ENCODE measurements around the gene CATSPERB.
"Not testable (repeated sequence)": the region's sequence is repeated elsewhere in the genome, so short reads cannot be mapped to it uniquely, and the experiment has no call there.

The CATSPERB gene

DNA sequence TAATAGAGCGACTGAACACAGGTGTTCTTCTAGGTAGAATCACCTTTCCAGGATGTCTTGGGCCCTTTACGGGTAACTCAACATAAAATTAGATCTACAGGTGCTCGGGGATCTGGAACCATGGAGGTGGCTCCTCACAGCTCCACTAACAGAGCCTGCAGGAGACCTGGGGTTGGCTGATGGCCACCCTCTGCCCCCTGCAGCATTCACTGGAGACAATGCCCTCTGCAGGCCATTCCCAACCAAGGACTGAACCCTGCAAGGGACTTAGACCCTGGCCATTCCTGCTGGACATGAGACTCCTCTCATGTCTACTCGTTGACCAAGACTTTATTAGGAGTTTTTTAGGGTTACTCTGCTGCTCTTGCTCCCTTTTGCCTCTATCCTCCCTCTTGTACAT is 163.3 kb downstream of the CATSPERB start:
- Histone ChIP-seq H3K27ac (ENCODE audit: low read depth, low read length) (no peak overlapping the region), H3K9ac (ENCODE audit: low read length) (no peak overlapping the region), H3K18ac (ENCODE audit: low read length) (no peak overlapping the region), H3K79me1 (ENCODE audit: low read length) (no peaks in the 10 kb centered on the region), H3K27me3 (ENCODE audit: insufficient read depth, low read length, poor library complexity) (peaks cover 5% of the 10 kb centered on the region), H3K23ac (ENCODE audit: low read length) (no peak overlapping the region), H4K8ac (ENCODE audit: low read depth, low read length) (no peak overlapping the region), H2AK5ac (ENCODE audit: low read length) (no peak overlapping the region), H4K5ac (ENCODE audit: low read length) (no peak overlapping the region), H3K4ac (ENCODE audit: low read depth, low read length) (no peak overlapping the region), H3K4me3 (ENCODE audit: low read length) (no peak overlapping the region), H3K79me2 (ENCODE audit: control insufficient read depth, insufficient read depth, low read length) (no peaks in the 10 kb centered on the region), H3K4me2 (ENCODE audit: low read length) (no peak overlapping the region), H2BK120ac (ENCODE audit: low read depth, low read length) (no peak overlapping the region), H3K56ac (ENCODE audit: low read length) (no peak overlapping the region), H3K36me3 (ENCODE audit: control insufficient read depth, insufficient read depth, low read length) (no peaks in the 10 kb centered on the region), H2BK5ac (ENCODE audit: low read length) (no peak overlapping the region), H2BK15ac (replicated peaks; ENCODE audit: low read depth) (no peak overlapping the region), H3K4me1 (ENCODE audit: control insufficient read depth, low read depth, low read length) (no peaks in the 10 kb centered on the region)
- no peak for DNase-seq
- WGBS (ENCODE audit: extremely low coverage, insufficient coverage, low lambda C conversion rate) = no CpG with 5 or more reads among the region's 4 CpGs

- not testable (repeated sequence) for H3K27me3 ChIP-seq (ENCODE audit: insufficient read depth, low read length, poor library complexity); H2BK120ac ChIP-seq (ENCODE audit: low read depth, low read length); H2BK15ac ChIP-seq (replicated peaks; ENCODE audit: low read depth); H2AK5ac ChIP-seq (ENCODE audit: low read length); H3K27ac ChIP-seq (ENCODE audit: low read depth, low read length); H2BK5ac ChIP-seq (ENCODE audit: low read length); H3K23ac ChIP-seq (ENCODE audit: low read length); H3K4me2 ChIP-seq (ENCODE audit: low read length); H3K4me3 ChIP-seq (ENCODE audit: low read length); H3K18ac ChIP-seq (ENCODE audit: low read length); H4K8ac ChIP-seq (ENCODE audit: low read depth, low read length); H3K4me1 ChIP-seq (ENCODE audit: control insufficient read depth, low read depth, low read length); H3K79me2 ChIP-seq (ENCODE audit: control insufficient read depth, insufficient read depth, low read length); H3K79me1 ChIP-seq (ENCODE audit: low read length); H3K56ac ChIP-seq (ENCODE audit: low read length); H3K36me3 ChIP-seq (ENCODE audit: control insufficient read depth, insufficient read depth, low read length); DNase-seq; H4K5ac ChIP-seq (ENCODE audit: low read length); H3K4ac ChIP-seq (ENCODE audit: low read depth, low read length); H3K9ac ChIP-seq (ENCODE audit: low read length)
- WGBS (ENCODE audit: extremely low coverage, insufficient coverage, low lambda C conversion rate) = no CpG with 5 or more reads among the region's 4 CpGs
Observed at GRCh38 chr14:91567827-91568226, 164.1 kb downstream of the CATSPERB start.

GRCh38 chr14:91555531-91555930 is 176.4 kb downstream of the CATSPERB start:
- H4K5ac ChIP-seq (ENCODE audit: low read length) = no peak overlapping the region
- H4K8ac ChIP-seq (ENCODE audit: low read depth, low read length) = no peak overlapping the region
- H3K79me2 ChIP-seq (ENCODE audit: control insufficient read depth, insufficient read depth, low read length) = no peaks in the 10 kb centered on the region
- H3K27ac ChIP-seq (ENCODE audit: low read depth, low read length) = no peak overlapping the region
- no peaks in the 10 kb centered on the region for H3K27me3 ChIP-seq (ENCODE audit: insufficient read depth, low read length, poor library complexity)
- no peak overlapping the region for H3K56ac ChIP-seq (ENCODE audit: low read length)
- H3K4me1 ChIP-seq (ENCODE audit: control insufficient read depth, low read depth, low read length) = no peaks in the 10 kb centered on the region
- no peak overlapping the region for H3K23ac ChIP-seq (ENCODE audit: low read length)
- no peak overlapping the region for H3K18ac ChIP-seq (ENCODE audit: low read length)
- WGBS (ENCODE audit: extremely low coverage, insufficient coverage, low lambda C conversion rate) = no CpG with 5 or more reads among the region's 2 CpGs
- H2BK5ac ChIP-seq (ENCODE audit: low read length) = no peak overlapping the region
- DNase-seq = no peak
- no peak overlapping the region for H2BK120ac ChIP-seq (ENCODE audit: low read depth, low read length)
- H3K4ac ChIP-seq (ENCODE audit: low read depth, low read length) = no peak overlapping the region
- no peak overlapping the region for H2AK5ac ChIP-seq (ENCODE audit: low read length)
- H3K79me1 ChIP-seq (ENCODE audit: low read length) = no peaks in the 10 kb centered on the region
- H3K4me3 ChIP-seq (ENCODE audit: low read length) = no peak overlapping the region
- H3K36me3 ChIP-seq (ENCODE audit: control insufficient read depth, insufficient read depth, low read length) = no peaks in the 10 kb centered on the region
- H2BK15ac ChIP-seq (replicated peaks; ENCODE audit: low read depth) = no peak overlapping the region
- H3K9ac ChIP-seq (ENCODE audit: low read length) = no peak overlapping the region
- H3K4me2 ChIP-seq (ENCODE audit: low read length) = no peak overlapping the region

GRCh38 chr14:91554535-91555332 is 177.2 kb downstream of the CATSPERB start:
- Histone ChIP-seq H3K27me3 (ENCODE audit: insufficient read depth, low read length, poor library complexity) (no peaks in the 10 kb centered on the region), H3K9ac (ENCODE audit: low read length) (no peak overlapping the region), H3K4me3 (ENCODE audit: low read length) (no peak overlapping the region), H4K5ac (ENCODE audit: low read length) (no peak overlapping the region), H2BK15ac (replicated peaks; ENCODE audit: low read depth) (no peak overlapping the region), H3K4ac (ENCODE audit: low read depth, low read length) (no peak overlapping the region), H4K8ac (ENCODE audit: low read depth, low read length) (no peak overlapping the region), H2BK5ac (ENCODE audit: low read length) (no peak overlapping the region), H3K4me2 (ENCODE audit: low read length) (no peak overlapping the region), H3K23ac (ENCODE audit: low read length) (no peak overlapping the region), H3K79me2 (ENCODE audit: control insufficient read depth, insufficient read depth, low read length) (no peaks in the 10 kb centered on the region), H3K79me1 (ENCODE audit: low read length) (no peaks in the 10 kb centered on the region), H3K4me1 (ENCODE audit: control insufficient read depth, low read depth, low read length) (no peaks in the 10 kb centered on the region), H3K27ac (ENCODE audit: low read depth, low read length) (no peak overlapping the region), H2BK120ac (ENCODE audit: low read depth, low read length) (no peak overlapping the region), H2AK5ac (ENCODE audit: low read length) (no peak overlapping the region), H3K56ac (ENCODE audit: low read length) (no peak overlapping the region), H3K36me3 (ENCODE audit: control insufficient read depth, insufficient read depth, low read length) (no peaks in the 10 kb centered on the region), H3K18ac (ENCODE audit: low read length) (no peak overlapping the region)
- no CpG with 5 or more reads among the region's 11 CpGs for WGBS (ENCODE audit: extremely low coverage, insufficient coverage, low lambda C conversion rate)
- DNase-seq = peak; percentile 23

DNA sequence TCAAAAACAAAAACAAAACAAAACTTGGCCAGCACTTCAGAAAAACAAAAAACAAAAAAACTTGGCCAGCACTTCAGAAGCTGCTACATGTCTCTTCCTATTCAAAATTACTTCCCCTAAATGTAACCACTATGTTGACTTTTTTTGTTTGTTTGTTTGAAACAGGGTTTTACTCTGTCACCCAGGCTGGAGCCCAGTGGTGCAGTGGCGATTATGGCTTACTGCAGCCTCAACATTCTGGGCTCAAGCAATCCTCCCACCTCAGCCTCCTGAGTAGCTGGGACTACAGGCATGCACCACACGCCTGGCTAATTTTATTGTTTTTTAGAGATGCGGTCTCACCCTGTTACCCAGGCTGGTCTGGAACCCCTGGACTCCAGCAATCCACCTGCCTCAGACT is 183.8 kb downstream of the CATSPERB start:
- Histone ChIP-seq H2BK15ac (replicated peaks; ENCODE audit: low read depth) (no peak overlapping the region), H3K9ac (ENCODE audit: low read length) (no peak overlapping the region), H2BK5ac (ENCODE audit: low read length) (no peak overlapping the region), H3K4me2 (ENCODE audit: low read length) (no peak overlapping the region), H3K27me3 (ENCODE audit: insufficient read depth, low read length, poor library complexity) (no peaks in the 10 kb centered on the region), H3K36me3 (ENCODE audit: control insufficient read depth, insufficient read depth, low read length) (no peaks in the 10 kb centered on the region), H3K18ac (ENCODE audit: low read length) (no peak overlapping the region), H3K79me1 (ENCODE audit: low read length) (no peaks in the 10 kb centered on the region), H3K4me1 (ENCODE audit: control insufficient read depth, low read depth, low read length) (no peaks in the 10 kb centered on the region), H4K5ac (ENCODE audit: low read length) (no peak overlapping the region), H3K4me3 (ENCODE audit: low read length) (no peak overlapping the region), H2AK5ac (ENCODE audit: low read length) (no peak overlapping the region), H3K56ac (ENCODE audit: low read length) (no peak overlapping the region), H3K79me2 (ENCODE audit: control insufficient read depth, insufficient read depth, low read length) (no peaks in the 10 kb centered on the region), H3K23ac (ENCODE audit: low read length) (no peak overlapping the region), H3K27ac (ENCODE audit: low read depth, low read length) (no peak overlapping the region), H2BK120ac (ENCODE audit: low read depth, low read length) (no peak overlapping the region), H3K4ac (ENCODE audit: low read depth, low read length) (no peak overlapping the region), H4K8ac (ENCODE audit: low read depth, low read length) (no peak overlapping the region)
- WGBS (ENCODE audit: extremely low coverage, insufficient coverage, low lambda C conversion rate) = no CpG with 5 or more reads among the region's 3 CpGs
- no peak for DNase-seq
